Uterus (tissue), 2 donors: ENCODE measurements around the gene KLK7.

ENCODE experiments used
- POLR2A ChIP-seq, 2 donors: fragments of 450-650 bp; IDR thresholded peaks; one replicate each; pipeline ENCODE4 v1.6.1; 2016; ENCODE audit warnings: antibody characterized with exemption in 2 of 2, mild to moderate bottlenecking in 1 of 2, moderate library complexity in 1 of 2
- TF ChIP-seq, protein P1 (sequence below), 4 experiments: fragments of 200-600 bp in 2 of 4; fragments of 450-650 bp in 2 of 4; sonication (generic) in 2 of 4; IDR thresholded peaks; one replicate each; pipeline ENCODE4 v1.5.1; 2016 to 2019; ENCODE audit warnings: antibody characterized with exemption in 4 of 4, mild to moderate bottlenecking in 2 of 4, moderate library complexity in 1 of 4

DNA sequence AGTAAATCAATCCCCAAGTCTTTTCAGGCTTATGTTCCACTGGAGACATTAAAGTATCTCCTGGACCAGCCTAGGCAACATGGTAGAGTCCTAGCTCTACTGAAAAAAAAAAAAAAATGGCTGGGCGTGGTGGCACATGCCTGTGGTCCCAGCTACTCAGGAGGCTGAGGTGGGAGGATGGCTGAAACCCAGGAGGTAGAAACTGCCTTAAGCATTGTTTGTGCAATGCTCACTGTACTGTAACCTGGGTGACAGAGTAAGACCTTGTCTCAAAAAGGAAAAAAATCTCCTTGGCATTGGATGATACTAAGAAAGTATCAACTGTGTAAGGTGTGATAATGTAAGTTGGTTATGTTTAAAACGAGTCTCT, 8.9 kb upstream of the KLK7 start:
- no peak for TF ChIP-seq POLR2A (IDR thresholded peaks at IDR 0.05)
- TF ChIP-seq, protein P1, sequence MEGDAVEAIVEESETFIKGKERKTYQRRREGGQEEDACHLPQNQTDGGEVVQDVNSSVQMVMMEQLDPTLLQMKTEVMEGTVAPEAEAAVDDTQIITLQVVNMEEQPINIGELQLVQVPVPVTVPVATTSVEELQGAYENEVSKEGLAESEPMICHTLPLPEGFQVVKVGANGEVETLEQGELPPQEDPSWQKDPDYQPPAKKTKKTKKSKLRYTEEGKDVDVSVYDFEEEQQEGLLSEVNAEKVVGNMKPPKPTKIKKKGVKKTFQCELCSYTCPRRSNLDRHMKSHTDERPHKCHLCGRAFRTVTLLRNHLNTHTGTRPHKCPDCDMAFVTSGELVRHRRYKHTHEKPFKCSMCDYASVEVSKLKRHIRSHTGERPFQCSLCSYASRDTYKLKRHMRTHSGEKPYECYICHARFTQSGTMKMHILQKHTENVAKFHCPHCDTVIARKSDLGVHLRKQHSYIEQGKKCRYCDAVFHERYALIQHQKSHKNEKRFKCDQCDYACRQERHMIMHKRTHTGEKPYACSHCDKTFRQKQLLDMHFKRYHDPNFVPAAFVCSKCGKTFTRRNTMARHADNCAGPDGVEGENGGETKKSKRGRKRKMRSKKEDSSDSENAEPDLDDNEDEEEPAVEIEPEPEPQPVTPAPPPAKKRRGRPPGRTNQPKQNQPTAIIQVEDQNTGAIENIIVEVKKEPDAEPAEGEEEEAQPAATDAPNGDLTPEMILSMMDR (IDR thresholded peaks at IDR 0.05): no peak
